ENCODE results near the gene PDHB.

DNA sequence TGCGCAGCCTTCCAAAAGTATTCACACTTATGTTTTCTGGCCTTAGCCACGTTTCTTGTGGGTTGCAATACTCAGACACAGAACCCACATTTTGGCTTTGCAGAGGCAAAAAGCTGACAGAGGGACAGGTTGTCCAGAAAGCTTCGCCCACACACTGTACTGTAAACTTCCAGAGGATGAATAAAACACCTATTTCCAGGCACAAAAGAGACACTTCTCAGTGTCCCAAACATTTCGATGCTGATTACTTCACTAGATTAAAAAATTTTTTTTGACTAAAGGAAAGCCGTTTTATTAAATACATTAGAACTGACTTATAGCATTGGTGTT is 30.3 kb upstream of the PDHB start:
- TF ChIP-seq EZH2phosphoT487 (IDR thresholded peaks at IDR 0.05; ENCODE audit: insufficient read depth, low read depth) (no peak), EZH2 (IDR thresholded peaks at IDR 0.05; ENCODE audit: insufficient read depth, poor library complexity, severe bottlenecking) (no peak)

Measured in GM23248 (cell line).